ENCODE results near the gene ROBO1. TPM values are rescaled to one million over a fixed set of nuclear protein-coding genes. Genes with fewer than 3 reads are reported as not detected.
"Not testable (repeated sequence)": the region's sequence is repeated elsewhere in the genome, so short reads cannot be mapped to it uniquely, and the experiment has no call there.

The ROBO1 gene
- total and polyA plus RNA-seq, 2 donors from 2014 or later: 2.1 to 22.1 TPM

DNA sequence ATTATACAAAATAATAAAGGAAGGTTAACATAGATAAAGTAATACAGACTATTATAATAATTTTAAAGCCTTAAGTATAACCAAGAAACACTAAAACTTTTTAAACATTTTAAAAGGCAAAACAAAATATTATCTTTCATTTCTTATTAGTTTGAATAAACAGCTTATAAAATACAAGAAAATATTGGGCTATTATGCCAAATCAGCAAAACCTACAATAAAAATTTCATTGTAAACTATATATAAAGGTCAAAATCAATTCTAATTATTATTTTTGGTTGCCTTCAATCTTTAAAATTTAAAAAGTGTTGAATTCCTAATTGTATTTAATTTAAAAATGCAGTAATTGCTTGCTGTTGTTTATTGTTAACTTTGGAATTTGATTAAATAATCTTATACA is 430.0 kb downstream of the ROBO1 start:
- Histone ChIP-seq H3K9ac (ENCODE audit: low read length in 3 of 3) (no peak overlapping the region), H3K27me3 (ENCODE audit: control insufficient read depth, insufficient read depth, low read length) (no peaks in the 10 kb centered on the region), H3K4me3 (ENCODE audit: low read length in 3 of 3) (no peak overlapping the region), H3K4me1 (ENCODE audit: control insufficient read depth in 2 of 3, insufficient read depth in 2 of 3, low read depth in 1 of 3, low read length in 3 of 3) (no peaks in the 10 kb centered on the region), H3K36me3 (ENCODE audit: control insufficient read depth in 2 of 3, insufficient read depth in 3 of 3, low read length in 3 of 3) (no peaks in the 10 kb centered on the region), H3K9me3 (ENCODE audit: control insufficient read depth in 2 of 3, insufficient read depth in 1 of 3, low read length in 3 of 3) (no peaks in the 10 kb centered on the region), H3K27ac (ENCODE audit: low read depth in 2 of 2, low read length in 2 of 2) (no peak overlapping the region)
- intact Hi-C loops (cut with DNase I): no loop called here
- DNase-seq (no peak), FAIRE-seq (peak; percentile 45)
- TF ChIP-seq, protein P1, sequence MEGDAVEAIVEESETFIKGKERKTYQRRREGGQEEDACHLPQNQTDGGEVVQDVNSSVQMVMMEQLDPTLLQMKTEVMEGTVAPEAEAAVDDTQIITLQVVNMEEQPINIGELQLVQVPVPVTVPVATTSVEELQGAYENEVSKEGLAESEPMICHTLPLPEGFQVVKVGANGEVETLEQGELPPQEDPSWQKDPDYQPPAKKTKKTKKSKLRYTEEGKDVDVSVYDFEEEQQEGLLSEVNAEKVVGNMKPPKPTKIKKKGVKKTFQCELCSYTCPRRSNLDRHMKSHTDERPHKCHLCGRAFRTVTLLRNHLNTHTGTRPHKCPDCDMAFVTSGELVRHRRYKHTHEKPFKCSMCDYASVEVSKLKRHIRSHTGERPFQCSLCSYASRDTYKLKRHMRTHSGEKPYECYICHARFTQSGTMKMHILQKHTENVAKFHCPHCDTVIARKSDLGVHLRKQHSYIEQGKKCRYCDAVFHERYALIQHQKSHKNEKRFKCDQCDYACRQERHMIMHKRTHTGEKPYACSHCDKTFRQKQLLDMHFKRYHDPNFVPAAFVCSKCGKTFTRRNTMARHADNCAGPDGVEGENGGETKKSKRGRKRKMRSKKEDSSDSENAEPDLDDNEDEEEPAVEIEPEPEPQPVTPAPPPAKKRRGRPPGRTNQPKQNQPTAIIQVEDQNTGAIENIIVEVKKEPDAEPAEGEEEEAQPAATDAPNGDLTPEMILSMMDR (IDR thresholded peaks at IDR 0.05; ENCODE audit: borderline replicate concordance, extremely low read depth, insufficient read depth): no peak

DNA sequence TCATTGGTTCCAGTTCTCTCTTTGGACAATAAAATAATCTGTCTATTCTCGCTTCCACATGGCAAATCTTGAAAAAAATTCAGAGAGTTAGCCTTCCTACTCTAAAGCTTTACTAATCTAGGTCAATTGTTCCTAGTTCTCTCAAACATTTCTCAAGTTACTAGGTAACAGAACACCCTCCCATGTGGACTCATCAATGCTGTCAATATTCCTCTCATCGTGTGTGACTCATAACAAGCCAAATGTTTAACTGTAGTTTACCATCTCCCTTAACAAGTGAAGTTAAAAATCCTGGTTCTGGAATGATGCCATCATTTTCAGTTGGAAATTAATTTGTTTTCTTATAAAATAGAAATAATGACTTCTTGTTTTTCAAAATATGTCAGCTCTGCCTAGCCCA is 438.6 kb downstream of the ROBO1 start:
- H3K36me3 ChIP-seq (ENCODE audit: control insufficient read depth in 2 of 3, insufficient read depth in 3 of 3, low read length in 3 of 3): no peaks in the 10 kb centered on the region
- H3K27me3 ChIP-seq (ENCODE audit: control insufficient read depth, insufficient read depth, low read length): no peaks in the 10 kb centered on the region
- H3K9ac ChIP-seq (ENCODE audit: low read length in 3 of 3): no peak overlapping the region
- TF ChIP-seq, protein P1 (IDR thresholded peaks at IDR 0.05; ENCODE audit: borderline replicate concordance, extremely low read depth, insufficient read depth): no peak
- H3K9me3 ChIP-seq (ENCODE audit: control insufficient read depth in 2 of 3, insufficient read depth in 1 of 3, low read length in 3 of 3): no peaks in the 10 kb centered on the region
- H3K4me3 ChIP-seq (ENCODE audit: low read length in 3 of 3): no peak overlapping the region
- intact Hi-C loops (cut with DNase I): no loop called here
- DNase-seq: no peak
- no peak for FAIRE-seq
- no peak overlapping the region for H3K27ac ChIP-seq (ENCODE audit: low read depth in 2 of 2, low read length in 2 of 2)
- no peaks in the 10 kb centered on the region for H3K4me1 ChIP-seq (ENCODE audit: control insufficient read depth in 2 of 3, insufficient read depth in 2 of 3, low read depth in 1 of 3, low read length in 3 of 3)

DNA sequence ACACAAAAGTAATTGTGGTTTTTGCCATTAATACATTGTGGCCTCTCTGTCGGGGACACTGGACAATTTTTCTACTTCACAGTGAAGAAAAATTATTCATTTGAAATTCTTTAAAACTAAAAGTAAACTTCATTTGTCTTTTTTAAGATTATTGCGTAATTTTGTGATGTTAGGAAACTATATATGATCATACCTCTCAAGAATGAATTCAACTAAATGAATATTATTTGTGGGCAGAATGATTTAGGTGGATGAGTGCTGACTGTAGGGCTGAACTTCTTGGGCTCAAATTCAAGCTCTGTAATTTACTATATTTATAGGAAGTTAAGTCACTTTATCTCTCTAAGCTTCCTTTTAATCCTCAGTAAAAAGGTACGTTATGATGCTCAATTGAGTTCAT is 441.2 kb downstream of the ROBO1 start:
- no peak for DNase-seq
- H3K27me3 ChIP-seq (ENCODE audit: control insufficient read depth, insufficient read depth, low read length): no peaks in the 10 kb centered on the region
- no peak for FAIRE-seq
- TF ChIP-seq, protein P1 (IDR thresholded peaks at IDR 0.05; ENCODE audit: borderline replicate concordance, extremely low read depth, insufficient read depth): no peak
- intact Hi-C loops (cut with DNase I): no loop called here
- H3K4me1 ChIP-seq (ENCODE audit: control insufficient read depth in 2 of 3, insufficient read depth in 2 of 3, low read depth in 1 of 3, low read length in 3 of 3): no peaks in the 10 kb centered on the region
- no peak overlapping the region for H3K4me3 ChIP-seq (ENCODE audit: low read length in 3 of 3)
- H3K36me3 ChIP-seq (ENCODE audit: control insufficient read depth in 2 of 3, insufficient read depth in 3 of 3, low read length in 3 of 3): no peaks in the 10 kb centered on the region
- no peak overlapping the region for H3K27ac ChIP-seq (ENCODE audit: low read depth in 2 of 2, low read length in 2 of 2)
- H3K9me3 ChIP-seq (ENCODE audit: control insufficient read depth in 2 of 3, insufficient read depth in 1 of 3, low read length in 3 of 3): no peaks in the 10 kb centered on the region
- no peak overlapping the region for H3K9ac ChIP-seq (ENCODE audit: low read length in 3 of 3)

DNA sequence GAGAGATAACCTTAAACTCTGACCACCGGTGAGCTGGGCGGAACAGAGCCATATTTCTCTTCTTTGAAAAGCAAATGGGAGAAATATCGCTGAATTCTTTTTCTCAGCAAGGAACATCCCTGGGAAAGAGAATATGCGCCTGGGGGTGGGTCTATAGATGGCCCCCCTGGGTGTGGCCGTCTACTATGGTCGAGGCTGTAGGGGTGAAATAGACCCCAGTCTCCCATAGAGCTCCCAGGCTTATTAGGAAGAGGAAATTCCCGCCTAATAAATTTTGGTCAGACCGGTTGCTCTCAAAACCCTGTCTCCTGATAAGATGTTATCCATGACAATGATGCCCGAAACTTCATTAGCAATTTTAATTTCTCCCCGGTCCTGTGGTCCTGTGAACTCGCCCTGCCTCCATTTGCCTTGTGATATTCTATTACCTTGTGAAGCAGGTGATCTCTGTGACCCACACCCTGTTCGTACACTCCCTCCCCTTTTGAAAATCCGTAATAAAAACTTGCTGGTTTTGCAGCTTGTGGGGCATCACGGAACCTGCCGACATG is 441.9 kb downstream of the ROBO1 start:
- DNase-seq: not testable (repeated sequence)

More for the DNA sequence above, 441.9 kb downstream of the ROBO1 start:
- H3K9me3 ChIP-seq (ENCODE audit: control insufficient read depth in 2 of 3, insufficient read depth in 1 of 3, low read length in 3 of 3); H3K36me3 ChIP-seq (ENCODE audit: control insufficient read depth in 2 of 3, insufficient read depth in 3 of 3, low read length in 3 of 3); FAIRE-seq; H3K27me3 ChIP-seq (ENCODE audit: control insufficient read depth, insufficient read depth, low read length); H3K4me3 ChIP-seq (ENCODE audit: low read length in 3 of 3); H3K27ac ChIP-seq (ENCODE audit: low read depth in 2 of 2, low read length in 2 of 2); H3K9ac ChIP-seq (ENCODE audit: low read length in 3 of 3); H3K4me1 ChIP-seq (ENCODE audit: control insufficient read depth in 2 of 3, insufficient read depth in 2 of 3, low read depth in 1 of 3, low read length in 3 of 3); intact Hi-C loops (cut with DNase I): not testable (repeated sequence)

Data from kidney (tissue), 14 donors.